Stimulated activated CD4-positive, alpha-beta T cell treated with anti-CD3 and anti-CD28 coated beads, Interleukin-12 subunit alpha, Interleukin-12 subunit beta, amount 100 ng/mL, for 48 hours (primary cell): ENCODE data around the gene GRID1.

Experiments used
- DNase-seq, 3 donors: peaks; one replicate each; pipeline ENCODE4 v3.0.0-alpha.2; 2020; ENCODE audit warnings: low read depth in 2 of 3, low spot score in 1 of 3

GRID1 gene

GRCh38 chr10:86371116-86371515 lies 4.5 kb upstream of the GRID1 start:
- no peak for DNase-seq

GRCh38 chr10:86370006-86370585 lies 3.5 kb upstream of the GRID1 start:
- no peak for DNase-seq

GRCh38 chr10:86368987-86369386 lies 2.4 kb upstream of the GRID1 start:
- no peak for DNase-seq

- DNase-seq = no peak
Observed at GRCh38 chr10:86368046-86368445, 1.5 kb upstream of the GRID1 start.

GRCh38 chr10:86367152-86367951 lies 757 bp upstream of the GRID1 start:
- DNase-seq = no peak

GRCh38 chr10:86366902-86367151 lies 232 bp upstream of the GRID1 start:
- DNase-seq = no peak

- DNase-seq = no peak
Observed at GRCh38 chr10:86365346-86366032, 1.1 kb downstream of the GRID1 start.

- no peak for DNase-seq
Observed at GRCh38 chr10:86364491-86365345, 1.9 kb downstream of the GRID1 start.

GRCh38 chr10:86363833-86364490 lies 2.6 kb downstream of the GRID1 start:
- no peak for DNase-seq

- DNase-seq = no peak
Observed at GRCh38 chr10:86363184-86363832, 3.3 kb downstream of the GRID1 start.

GRCh38 chr10:86362586-86363183 lies 3.9 kb downstream of the GRID1 start:
- no peak for DNase-seq

GRCh38 chr10:86362129-86362527 lies 4.5 kb downstream of the GRID1 start:
- no peak for DNase-seq

GRCh38 chr10:86361156-86362128 lies 5.2 kb downstream of the GRID1 start:
- DNase-seq = no peak

- no peak for DNase-seq
Observed at GRCh38 chr10:86360657-86361056, 5.9 kb downstream of the GRID1 start.

- DNase-seq = no peak
Observed at GRCh38 chr10:86359954-86360353, 6.6 kb downstream of the GRID1 start.

- no peak for DNase-seq
Observed at GRCh38 chr10:86359111-86359510, 7.5 kb downstream of the GRID1 start.

GRCh38 chr10:86357676-86358075 lies 8.9 kb downstream of the GRID1 start:
- DNase-seq = no peak

- no peak for DNase-seq
Observed at GRCh38 chr10:86357041-86357440, 9.6 kb downstream of the GRID1 start.

- DNase-seq = no peak
Observed at GRCh38 chr10:86356296-86356695, 10.3 kb downstream of the GRID1 start.
